ENCODE results near the gene PRAMEF4.
"Not testable (repeated sequence)": the region's sequence is repeated elsewhere in the genome, so short reads cannot be mapped to it uniquely, and the experiment has no call there.

PRAMEF4 gene

DNA sequence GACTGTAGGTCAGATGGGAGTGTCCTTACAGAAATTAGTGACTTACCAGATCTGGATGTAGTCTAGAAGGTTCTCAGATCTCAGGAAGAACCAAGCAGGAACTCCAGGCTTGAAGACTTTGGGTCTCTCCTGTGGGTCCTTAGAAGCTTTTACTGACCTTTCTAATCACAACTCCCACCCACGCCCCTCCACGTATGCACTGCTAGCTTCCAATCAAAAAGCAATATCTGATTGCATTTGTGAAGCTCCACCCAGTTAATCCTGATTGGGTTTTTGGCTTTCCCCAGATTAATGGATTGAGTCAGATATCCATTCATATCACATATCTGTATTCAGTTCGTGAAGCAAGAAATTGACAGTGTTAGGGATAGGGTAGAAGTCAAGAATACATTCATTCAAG, at the start of gene PRAMEF4:
Gene PRAMEF4, minus strand, starts transcription at position 101 of the 400 bp plus-strand sequence. CDS start 2,807 bp downstream, outside the sequence.
- H3K36me3 ChIP-seq (ENCODE audit: control insufficient read depth in 5 of 5, insufficient read depth in 5 of 5, low read length in 5 of 5); H3K27ac ChIP-seq (ENCODE audit: low read depth, low read length); H3K9ac ChIP-seq (ENCODE audit: low read length in 5 of 5); H3K4me1 ChIP-seq (ENCODE audit: control insufficient read depth in 5 of 5, insufficient read depth in 5 of 5, low read length in 5 of 5); H3K27me3 ChIP-seq (ENCODE audit: control insufficient read depth in 5 of 5, insufficient read depth in 4 of 5, low read length in 5 of 5); H3K4me3 ChIP-seq (ENCODE audit: low read depth in 1 of 5, low read length in 5 of 5); H3K9me3 ChIP-seq (ENCODE audit: control insufficient read depth in 5 of 5, low read length in 5 of 5): not testable (repeated sequence)

DNA sequence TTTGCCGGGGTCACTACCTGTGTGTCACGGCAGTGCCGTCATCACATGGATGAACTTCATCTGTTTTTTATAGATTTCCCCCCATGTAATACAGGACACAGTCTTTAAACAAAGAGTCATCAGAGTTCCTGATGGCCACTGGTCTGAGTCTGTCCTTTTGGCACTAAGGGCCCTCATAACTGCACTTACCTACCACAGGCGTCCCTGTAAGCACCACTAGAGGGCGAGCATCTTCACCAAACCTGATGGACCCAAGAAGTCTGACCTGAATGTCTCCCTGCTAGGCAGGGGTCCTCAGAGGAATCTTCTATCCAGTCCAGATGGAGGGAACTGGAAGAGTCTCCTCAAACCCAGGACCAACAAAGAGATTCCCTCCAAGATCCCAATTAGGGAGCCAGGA, 38.4 kb upstream of the PRAMEF4 start:
- not testable (repeated sequence) for H3K4me3 ChIP-seq (ENCODE audit: low read depth in 1 of 5, low read length in 5 of 5)

DNA sequence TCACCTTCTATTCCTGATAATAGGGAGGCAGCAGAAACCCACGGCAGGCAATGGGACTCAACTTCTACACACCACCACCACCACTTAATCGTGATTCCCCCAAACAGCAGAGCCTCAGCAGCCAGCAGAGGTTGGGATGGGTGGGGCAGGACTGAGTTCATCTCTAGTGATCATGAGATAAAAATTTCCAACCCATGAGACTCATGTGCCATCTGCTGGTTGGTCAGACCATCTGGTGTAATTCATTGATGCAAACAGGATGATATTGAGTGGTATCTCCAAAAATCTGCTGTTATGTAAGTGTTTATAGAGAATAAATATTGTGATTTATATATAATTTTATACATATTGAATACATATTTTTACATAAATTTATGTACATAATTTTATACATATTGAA, 35.7 kb upstream of the PRAMEF4 start:
- H3K4me1 ChIP-seq (ENCODE audit: control insufficient read depth in 5 of 5, insufficient read depth in 5 of 5, low read length in 5 of 5); H3K36me3 ChIP-seq (ENCODE audit: control insufficient read depth in 5 of 5, insufficient read depth in 5 of 5, low read length in 5 of 5); H3K27me3 ChIP-seq (ENCODE audit: control insufficient read depth in 5 of 5, insufficient read depth in 4 of 5, low read length in 5 of 5); H3K27ac ChIP-seq (ENCODE audit: low read depth, low read length); H3K9ac ChIP-seq (ENCODE audit: low read length in 5 of 5); H3K9me3 ChIP-seq (ENCODE audit: control insufficient read depth in 5 of 5, low read length in 5 of 5); H3K4me3 ChIP-seq (ENCODE audit: low read depth in 1 of 5, low read length in 5 of 5): not testable (repeated sequence)

More for the DNA sequence above, 38.4 kb upstream of the PRAMEF4 start:
- not testable (repeated sequence) for H3K27me3 ChIP-seq (ENCODE audit: control insufficient read depth in 5 of 5, insufficient read depth in 4 of 5, low read length in 5 of 5); H3K9ac ChIP-seq (ENCODE audit: low read length in 5 of 5); H3K36me3 ChIP-seq (ENCODE audit: control insufficient read depth in 5 of 5, insufficient read depth in 5 of 5, low read length in 5 of 5); H3K4me1 ChIP-seq (ENCODE audit: control insufficient read depth in 5 of 5, insufficient read depth in 5 of 5, low read length in 5 of 5); H3K9me3 ChIP-seq (ENCODE audit: control insufficient read depth in 5 of 5, low read length in 5 of 5); H3K27ac ChIP-seq (ENCODE audit: low read depth, low read length)

DNA sequence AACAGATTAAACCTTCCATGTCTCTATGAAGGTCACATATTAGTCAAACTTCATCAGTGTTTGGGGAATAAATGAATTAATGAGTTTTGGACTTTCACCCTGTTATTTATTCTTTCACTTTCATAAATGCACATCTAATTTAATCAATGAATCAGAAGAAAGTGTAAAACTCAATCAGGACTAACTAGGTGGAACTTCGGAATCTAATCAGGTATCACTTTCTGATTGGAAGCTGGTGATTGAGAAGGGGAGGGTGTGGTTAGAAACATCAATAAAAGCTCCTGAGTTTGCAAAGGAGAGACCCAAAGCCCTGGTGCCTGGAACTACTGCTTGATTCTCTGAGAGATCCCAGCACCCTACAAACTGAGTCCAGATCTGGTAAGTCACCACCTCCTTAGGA, 30.3 kb upstream of the PRAMEF4 start, which contains the start of gene PRAMEF7:
Gene PRAMEF7, plus strand, starts transcription at position 301 of the 400 bp plus-strand sequence. CDS start 1,083 bp downstream, outside the sequence.
- H3K4me1 ChIP-seq (ENCODE audit: control insufficient read depth in 5 of 5, insufficient read depth in 5 of 5, low read length in 5 of 5); H3K27me3 ChIP-seq (ENCODE audit: control insufficient read depth in 5 of 5, insufficient read depth in 4 of 5, low read length in 5 of 5); H3K36me3 ChIP-seq (ENCODE audit: control insufficient read depth in 5 of 5, insufficient read depth in 5 of 5, low read length in 5 of 5); H3K27ac ChIP-seq (ENCODE audit: low read depth, low read length); H3K9ac ChIP-seq (ENCODE audit: low read length in 5 of 5); H3K9me3 ChIP-seq (ENCODE audit: control insufficient read depth in 5 of 5, low read length in 5 of 5); H3K4me3 ChIP-seq (ENCODE audit: low read depth in 1 of 5, low read length in 5 of 5): not testable (repeated sequence)

DNA sequence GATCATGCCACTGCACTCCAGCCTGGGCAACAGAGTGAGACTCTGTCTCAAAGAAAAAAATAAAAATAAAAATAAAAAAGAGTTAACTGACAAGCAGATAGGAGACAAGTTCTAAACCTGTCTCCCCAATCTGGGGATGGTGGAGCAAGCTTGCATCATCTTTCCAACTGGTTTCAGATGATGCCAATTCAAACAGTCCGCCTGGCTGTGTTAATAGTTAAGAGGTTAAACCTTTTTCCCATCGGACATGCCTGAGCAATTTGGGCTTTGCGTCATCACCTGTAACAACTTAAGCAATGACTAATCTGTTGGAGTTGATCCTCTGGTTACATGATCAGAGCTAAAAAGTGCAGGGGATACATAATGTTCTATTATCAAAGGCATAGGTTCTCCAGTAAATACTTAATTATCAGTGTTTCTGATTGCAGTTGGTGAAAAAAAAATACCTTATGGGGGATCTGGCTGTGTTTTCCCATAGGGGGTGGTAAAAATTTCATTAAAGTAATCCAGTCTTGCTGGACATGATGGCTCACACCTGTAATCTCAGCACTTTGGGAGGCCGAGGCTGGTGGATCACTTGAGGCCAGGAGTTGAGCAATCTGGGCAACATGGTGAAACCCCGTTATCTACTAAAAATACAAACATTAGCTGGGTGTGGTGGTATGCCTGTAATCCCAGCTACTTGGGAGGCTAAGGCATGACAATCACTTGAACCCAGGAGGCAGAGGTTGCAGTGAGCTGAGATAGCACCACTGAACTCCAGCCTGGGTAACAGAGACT, 18.0 kb upstream of the PRAMEF4 start:
- H3K9ac ChIP-seq (ENCODE audit: low read length in 5 of 5); H3K9me3 ChIP-seq (ENCODE audit: control insufficient read depth in 5 of 5, low read length in 5 of 5); H3K4me1 ChIP-seq (ENCODE audit: control insufficient read depth in 5 of 5, insufficient read depth in 5 of 5, low read length in 5 of 5); H3K36me3 ChIP-seq (ENCODE audit: control insufficient read depth in 5 of 5, insufficient read depth in 5 of 5, low read length in 5 of 5); H3K27ac ChIP-seq (ENCODE audit: low read depth, low read length); H3K27me3 ChIP-seq (ENCODE audit: control insufficient read depth in 5 of 5, insufficient read depth in 4 of 5, low read length in 5 of 5); H3K4me3 ChIP-seq (ENCODE audit: low read depth in 1 of 5, low read length in 5 of 5): not testable (repeated sequence)

DNA sequence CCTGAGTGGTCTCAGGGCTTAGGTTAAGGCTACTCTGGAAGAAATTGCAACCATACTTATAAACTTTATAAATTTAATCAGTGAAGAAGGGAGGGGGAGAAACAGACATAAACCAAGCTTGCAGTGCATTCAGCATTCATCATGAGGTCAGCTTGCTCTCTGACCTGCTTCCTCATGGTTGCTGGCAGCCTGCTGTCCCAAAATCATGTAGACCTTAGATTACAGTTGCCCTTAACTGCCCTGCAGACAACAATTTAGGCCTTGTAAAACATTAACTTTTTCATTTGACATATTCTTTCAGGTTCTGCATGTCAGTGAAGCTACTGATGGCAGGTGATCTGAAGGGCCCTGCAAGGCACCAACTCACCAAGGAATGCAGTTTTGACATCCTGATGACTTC, 13.2 kb upstream of the PRAMEF4 start:
- H3K27ac ChIP-seq (ENCODE audit: low read depth, low read length); H3K4me3 ChIP-seq (ENCODE audit: low read depth in 1 of 5, low read length in 5 of 5); H3K4me1 ChIP-seq (ENCODE audit: control insufficient read depth in 5 of 5, insufficient read depth in 5 of 5, low read length in 5 of 5); H3K9me3 ChIP-seq (ENCODE audit: control insufficient read depth in 5 of 5, low read length in 5 of 5); H3K9ac ChIP-seq (ENCODE audit: low read length in 5 of 5); H3K36me3 ChIP-seq (ENCODE audit: control insufficient read depth in 5 of 5, insufficient read depth in 5 of 5, low read length in 5 of 5); H3K27me3 ChIP-seq (ENCODE audit: control insufficient read depth in 5 of 5, insufficient read depth in 4 of 5, low read length in 5 of 5): not testable (repeated sequence)

DNA sequence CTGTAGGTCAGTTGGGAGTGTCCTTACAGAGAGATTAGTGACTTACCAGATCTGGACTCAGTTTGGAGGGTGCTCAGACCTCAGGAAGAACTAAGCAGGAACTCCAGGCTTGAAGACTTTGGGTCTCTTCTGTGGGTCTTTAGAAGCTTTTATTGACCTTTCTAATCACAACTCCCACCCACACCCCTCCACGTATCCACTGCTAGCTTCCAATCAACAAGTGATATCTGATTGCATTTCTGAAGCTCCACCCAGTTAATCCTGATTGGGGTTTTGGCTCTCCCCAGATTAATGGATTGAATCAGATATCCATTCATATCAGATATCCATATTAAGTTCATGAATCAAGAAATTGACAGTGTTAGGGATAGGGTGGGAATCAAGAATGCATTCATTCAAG, 12.2 kb upstream of the PRAMEF4 start, which contains the start of gene PRAMEF10:
Gene PRAMEF10, minus strand, starts transcription at position 101 of the 400 bp plus-strand sequence. CDS start 2,423 bp downstream, outside the sequence.
- H3K4me3 ChIP-seq (ENCODE audit: low read depth in 1 of 5, low read length in 5 of 5); H3K4me1 ChIP-seq (ENCODE audit: control insufficient read depth in 5 of 5, insufficient read depth in 5 of 5, low read length in 5 of 5); H3K27me3 ChIP-seq (ENCODE audit: control insufficient read depth in 5 of 5, insufficient read depth in 4 of 5, low read length in 5 of 5); H3K36me3 ChIP-seq (ENCODE audit: control insufficient read depth in 5 of 5, insufficient read depth in 5 of 5, low read length in 5 of 5); H3K27ac ChIP-seq (ENCODE audit: low read depth, low read length); H3K9me3 ChIP-seq (ENCODE audit: control insufficient read depth in 5 of 5, low read length in 5 of 5); H3K9ac ChIP-seq (ENCODE audit: low read length in 5 of 5): not testable (repeated sequence)

DNA sequence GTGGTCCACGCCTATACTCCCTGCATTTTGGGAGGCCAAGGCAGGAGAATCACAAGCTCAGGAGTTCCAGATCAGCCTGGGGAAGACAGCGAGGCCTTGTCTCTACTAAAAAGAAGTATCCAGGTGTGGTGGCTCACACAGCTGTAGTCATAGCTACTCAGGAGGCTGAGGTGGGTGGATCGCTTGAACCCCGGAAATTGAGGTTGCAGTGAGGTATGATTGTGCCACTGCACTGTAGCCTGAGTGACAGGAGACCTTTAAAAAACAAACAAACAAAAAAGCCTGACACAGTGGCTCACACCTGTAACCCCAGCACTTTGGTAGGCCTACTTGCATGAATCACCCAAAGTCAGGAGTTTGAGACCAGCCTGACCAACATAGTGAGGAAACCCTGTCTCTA, 7.5 kb downstream of the PRAMEF4 start:
- not testable (repeated sequence) for H3K4me1 ChIP-seq (ENCODE audit: control insufficient read depth in 5 of 5, insufficient read depth in 5 of 5, low read length in 5 of 5); H3K9me3 ChIP-seq (ENCODE audit: control insufficient read depth in 5 of 5, low read length in 5 of 5); H3K27ac ChIP-seq (ENCODE audit: low read depth, low read length); H3K9ac ChIP-seq (ENCODE audit: low read length in 5 of 5); H3K4me3 ChIP-seq (ENCODE audit: low read depth in 1 of 5, low read length in 5 of 5); H3K36me3 ChIP-seq (ENCODE audit: control insufficient read depth in 5 of 5, insufficient read depth in 5 of 5, low read length in 5 of 5); H3K27me3 ChIP-seq (ENCODE audit: control insufficient read depth in 5 of 5, insufficient read depth in 4 of 5, low read length in 5 of 5)

DNA sequence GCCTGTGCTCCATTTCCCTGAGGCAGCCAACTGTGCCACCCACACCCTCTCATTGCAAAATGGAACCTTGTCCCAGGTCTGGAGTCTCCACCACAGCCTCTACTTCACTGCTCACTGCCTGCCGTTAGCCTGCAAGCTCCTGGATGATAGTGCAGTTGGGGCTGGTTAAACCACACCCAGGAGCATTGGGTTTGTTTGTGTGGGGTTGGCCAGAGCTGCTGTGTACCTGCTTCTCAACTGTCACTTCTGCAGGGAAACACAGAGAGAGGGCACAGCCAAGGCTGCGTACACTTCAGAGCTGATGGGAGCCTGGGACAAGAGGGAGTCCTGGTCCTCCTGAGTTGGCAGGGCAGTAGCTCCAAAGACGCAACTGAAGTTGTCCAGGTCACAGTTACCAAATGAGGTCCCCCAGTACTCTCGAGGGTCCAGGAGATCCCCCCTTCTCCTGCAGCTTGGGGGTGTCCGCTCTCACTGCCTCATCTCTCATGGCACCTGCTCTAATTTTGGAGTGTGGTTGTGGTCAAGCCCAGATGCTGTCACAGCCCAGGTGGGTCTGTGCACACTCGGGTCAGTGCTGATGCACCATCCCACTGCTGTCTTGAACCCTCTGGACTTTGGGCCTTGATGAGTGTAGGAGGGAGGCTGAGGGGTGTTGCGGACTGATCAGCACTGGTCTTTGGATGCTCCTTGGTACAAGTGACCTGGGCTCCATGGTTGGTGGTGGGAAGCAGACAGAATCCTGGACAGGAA, 22.7 kb downstream of the PRAMEF4 start:
- not testable (repeated sequence) for H3K27me3 ChIP-seq (ENCODE audit: control insufficient read depth in 5 of 5, insufficient read depth in 4 of 5, low read length in 5 of 5); H3K36me3 ChIP-seq (ENCODE audit: control insufficient read depth in 5 of 5, insufficient read depth in 5 of 5, low read length in 5 of 5); H3K9ac ChIP-seq (ENCODE audit: low read length in 5 of 5); H3K4me3 ChIP-seq (ENCODE audit: low read depth in 1 of 5, low read length in 5 of 5); H3K9me3 ChIP-seq (ENCODE audit: control insufficient read depth in 5 of 5, low read length in 5 of 5); H3K27ac ChIP-seq (ENCODE audit: low read depth, low read length); H3K4me1 ChIP-seq (ENCODE audit: control insufficient read depth in 5 of 5, insufficient read depth in 5 of 5, low read length in 5 of 5)

DNA sequence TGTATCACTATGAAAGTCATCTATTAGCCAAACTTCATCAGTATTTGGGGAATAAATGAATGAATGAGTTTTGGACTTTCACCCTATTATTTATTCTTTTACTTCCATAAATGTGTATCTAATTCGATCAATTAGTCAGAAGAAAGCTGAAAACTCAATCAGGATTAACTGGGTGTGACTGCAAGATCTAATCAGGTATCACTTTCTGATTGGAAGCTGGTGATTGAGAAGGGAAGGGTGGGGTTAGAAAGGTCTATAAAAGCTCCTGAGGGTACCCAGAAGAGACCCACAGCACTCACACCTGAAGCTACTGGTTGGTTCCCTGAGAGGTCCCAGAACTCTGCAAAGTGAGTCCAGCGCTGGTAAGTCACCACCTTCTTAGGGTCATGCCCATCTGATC, 29.2 kb downstream of the PRAMEF4 start, which contains the start of gene PRAMEF2:
Gene PRAMEF2, plus strand, starts transcription at position 301 of the 400 bp plus-strand sequence. CDS start 1,924 bp downstream, outside the sequence.
- not testable (repeated sequence) for H3K9me3 ChIP-seq (ENCODE audit: control insufficient read depth in 5 of 5, low read length in 5 of 5); H3K4me3 ChIP-seq (ENCODE audit: low read depth in 1 of 5, low read length in 5 of 5); H3K27me3 ChIP-seq (ENCODE audit: control insufficient read depth in 5 of 5, insufficient read depth in 4 of 5, low read length in 5 of 5); H3K36me3 ChIP-seq (ENCODE audit: control insufficient read depth in 5 of 5, insufficient read depth in 5 of 5, low read length in 5 of 5); H3K27ac ChIP-seq (ENCODE audit: low read depth, low read length); H3K9ac ChIP-seq (ENCODE audit: low read length in 5 of 5); H3K4me1 ChIP-seq (ENCODE audit: control insufficient read depth in 5 of 5, insufficient read depth in 5 of 5, low read length in 5 of 5)

Measured in subcutaneous abdominal adipose tissue (tissue), 5 donors.